B cell (primary cell): ENCODE data around the gene MYOM1. TPM values are rescaled to one million over a fixed set of nuclear protein-coding genes. Genes with fewer than 3 reads are reported as not detected.

Experiments used
- ATAC-seq: fragments of 200-7000 bp; cut with Tn5 transposase; one replicate; pipeline ENCODE4 v1.10.0; 2021; ENCODE audit warnings: low read depth, mild to moderate bottlenecking, moderate number of reproducible peaks, moderate library complexity
- CTCF ChIA-PET: fragments of 350-600 bp; sonication (Branson Sonifier 250); formaldehyde crosslinking; loops from one replicate; lab custom pipeline; 2021; ENCODE audit warnings: antibody characterized with exemption, inconsistent platforms; lab: Charles Lee
- POLR2A ChIA-PET: fragments of 350-600 bp; sonication (Branson Sonifier 250); formaldehyde crosslinking; loops from one replicate; lab custom pipeline; 2021; ENCODE audit warnings: antibody characterized with exemption; lab: Charles Lee
- DNase-seq: peaks from one replicate; pipeline ENCODE4 v3.0.0; 2013
- H2AFZ ChIP-seq: 2 replicates; pipeline ENCODE4 v1.6.1; 2012; ENCODE audit warnings: mild to moderate bottlenecking, low read depth, low read length; ENCODE audit not compliant: insufficient read depth, poor library complexity, severe bottlenecking
- H3K27ac ChIP-seq, 2 donors: 1 replicate in 1 of 2; 2 replicates in 1 of 2; pipeline ENCODE4 v1.5.1; 2012 to 2013; ENCODE audit warnings: low read length in 2 of 2, mild to moderate bottlenecking in 2 of 2, moderate library complexity in 1 of 2
- H3K27me3 ChIP-seq, 4 experiments: fragments of 200-600 bp in 1 of 4; sonication (generic) in 1 of 4; replicated peaks in 1 of 4; 1 replicate in 2 of 4; 2 replicates in 2 of 4; pipeline versions ENCODE4 v1.6.1 to v1.7.0; 2013 to 2016; ENCODE audit warnings: low read length in 3 of 4, mild to moderate bottlenecking in 2 of 4, mixed read lengths in 1 of 4, moderate library complexity in 1 of 4; ENCODE audit not compliant: insufficient read depth in 4 of 4, control insufficient read depth in 3 of 4; ENCODE audit errors: control extremely low read depth in 1 of 4
- H3K36me3 ChIP-seq, 2 experiments: replicated peaks in 1 of 2; 1 replicate in 1 of 2; 2 replicates in 1 of 2; pipeline versions ENCODE4 v1.6.1 to v1.7.1; 2013; ENCODE audit warnings: low read length in 1 of 2; ENCODE audit not compliant: insufficient read depth in 2 of 2, control insufficient read depth in 1 of 2; ENCODE audit errors: control extremely low read depth in 1 of 2, extremely low read depth in 1 of 2
- H3K4me1 ChIP-seq, 2 donors: fragments of 200-600 bp in 1 of 2; sonication (generic) in 1 of 2; 1 replicate in 1 of 2; 2 replicates in 1 of 2; pipeline versions ENCODE4 v1.5.1 to v1.6.1; 2013 to 2017; ENCODE audit warnings: low read length in 2 of 2; ENCODE audit not compliant: control insufficient read depth in 2 of 2, insufficient read depth in 2 of 2
- H3K4me2 ChIP-seq: replicated peaks from 2 replicates; pipeline ENCODE3; 2012; ENCODE audit warnings: mild to moderate bottlenecking, low read depth, low read length; ENCODE audit not compliant: poor library complexity, severe bottlenecking
- H3K4me3 ChIP-seq, 5 experiments: fragments of 200-600 bp in 1 of 5; sonication (generic) in 1 of 5; 1 replicate in 3 of 5; 2 replicates in 2 of 5; pipeline versions ENCODE4 v1.5.1 to v1.7.0; 2011 to 2016; ENCODE audit warnings: low read length in 4 of 5, mild to moderate bottlenecking in 4 of 5, low read depth in 2 of 5, control low read depth in 1 of 5, moderate library complexity in 1 of 5; ENCODE audit not compliant: insufficient read depth in 1 of 5; ENCODE audit errors: control extremely low read depth in 1 of 5, extremely low read depth in 1 of 5
- H3K79me2 ChIP-seq: fragments of 200-600 bp; sonication (generic); one replicate; pipeline ENCODE4 v1.6.0; 2016; ENCODE audit warnings: low read length; ENCODE audit not compliant: control insufficient read depth, insufficient read depth
- H3K9ac ChIP-seq: fragments of 200-600 bp; sonication (generic); 2 replicates; pipeline ENCODE4 v1.6.1; 2017; ENCODE audit warnings: mild to moderate bottlenecking, low read length, moderate library complexity
- H3K9me3 ChIP-seq, 3 donors: one replicate each; pipeline versions ENCODE4 v1.6.1 to v1.7.1; 2013; ENCODE audit warnings: low read length in 2 of 3; ENCODE audit not compliant: control insufficient read depth in 2 of 3, insufficient read depth in 1 of 3; ENCODE audit errors: control extremely low read depth in 1 of 3
- H4K20me1 ChIP-seq: 2 replicates; pipeline ENCODE4 v1.6.0; 2012; ENCODE audit warnings: mild to moderate bottlenecking, low read length; ENCODE audit not compliant: insufficient read depth, control insufficient read depth, poor library complexity, severe bottlenecking
- H3K27ac Mint-ChIP-seq: one replicate; pipeline ENCODE4 v1.8.0; 2021; ENCODE audit warnings: mixed read lengths
- H3K27me3 Mint-ChIP-seq: one replicate; pipeline ENCODE4 v1.8.0; 2021; ENCODE audit warnings: mixed read lengths
- H3K4me1 Mint-ChIP-seq: one replicate; pipeline ENCODE4 v1.8.0; 2021; ENCODE audit warnings: mixed read lengths
- H3K4me3 Mint-ChIP-seq: one replicate; pipeline ENCODE4 v1.8.0; 2021; ENCODE audit warnings: mixed read lengths
- H3K9me3 Mint-ChIP-seq: one replicate; pipeline ENCODE4 v1.8.0; 2022; ENCODE audit warnings: mixed read lengths; ENCODE audit not compliant: insufficient read depth
- CTCF ChIP-seq: fragments of 200-600 bp; IDR thresholded peaks from one replicate; pipeline ENCODE4 v1.8.0; 2022; ENCODE audit warnings: antibody characterized with exemption, mild to moderate bottlenecking
- EZH2 ChIP-seq: IDR thresholded peaks from 2 replicates; pipeline ENCODE4 v1.6.1; 2012; ENCODE audit warnings: borderline replicate concordance, low read depth, mild to moderate bottlenecking, moderate library complexity, low read length; ENCODE audit not compliant: insufficient read depth, poor library complexity, severe bottlenecking
- WGBS: methylation state at CpG from one replicate; pipeline ENCODE4 v1.1.5; 2013; ENCODE audit warnings: missing lambda C conversion rate; ENCODE audit not compliant: insufficient coverage; 5-methylcytosine and 5-hydroxymethylcytosine counted together
- intact Hi-C: fragments of 100-400 bp; cut with micrococcal nuclease; formaldehyde crosslinking; loops from one replicate; pipeline ENCODE4 v1.10.0; 2022
- polyA plus RNA-seq: library from polyadenylated mRNA; depleted of rRNA; stranded (reverse); fragments of >200 nt; gene quantifications from 2 replicates; pipeline ENCODE4 v1.2.3, GENCODE V29; 2012
- total RNA-seq, 2 donors: library from RNA; stranded (reverse); fragments of 120-200 nt in 1 of 2; gene quantifications; 1 replicate in 1 of 2; 2 replicates in 1 of 2; pipeline versions ENCODE4 v1.2.3 to v1.2.4, GENCODE V29; 2013 to 2022

Gene MYOM1
- total and polyA plus RNA-seq, 2 donors (not counting 1 experiment from before 2014, with no cell fraction given), result 1.5 to 12.8 TPM

GRCh38 chr18:3058328-3059191, 161.2 kb downstream of the MYOM1 start:
- intact Hi-C loops, result no loop called here
- no peak overlapping the region for H3K9ac ChIP-seq
- no peaks in the 10 kb centered on the region for H3K9me3 Mint-ChIP-seq
- peaks cover 0 to 3% (median 0%) of the 10 kb centered on the region in 3 donors for H3K9me3 ChIP-seq
- no peak overlapping the region for H3K4me3 ChIP-seq
- no peaks in the 10 kb centered on the region for H3K36me3 ChIP-seq
- H2AFZ ChIP-seq, result peak overlapping the region; percentile 30
- no peaks in the 10 kb centered on the region for H3K27me3 ChIP-seq
- no peak overlapping the region for H3K27ac Mint-ChIP-seq
- DNase-seq, result no peak
- no peak for ATAC-seq
- ChIA-PET CTCF (interaction anchor here (1.6 kb wide), 1 partner anchor 64 kb away, joined by 3 read pairs; no protein-coding TSS in a partner anchor), POLR2A (interaction anchor here (0.6 kb wide), 1 partner anchor 67 kb away, joined by 7 read pairs; no protein-coding TSS in a partner anchor)
- H3K4me2 ChIP-seq, result no peak overlapping the region
- peaks cover 12% of the 10 kb centered on the region for H3K27me3 Mint-ChIP-seq
- TF ChIP-seq CTCF (no peak), EZH2 (no peak)
- no peak overlapping the region for H3K4me3 Mint-ChIP-seq
- no peaks in the 10 kb centered on the region for H3K79me2 ChIP-seq
- H4K20me1 ChIP-seq, result no peaks in the 10 kb centered on the region
- H3K27ac ChIP-seq, result no peak overlapping the region
- H3K4me1 Mint-ChIP-seq, result peaks cover 35% of the 10 kb centered on the region
- peaks cover 23 to 27% of the 10 kb centered on the region in 2 donors for H3K4me1 ChIP-seq
- 81% methylated on average over 2 of the region's 6 CpGs for WGBS

- no peaks in the 10 kb centered on the region for H3K79me2 ChIP-seq
- H3K27ac ChIP-seq, result no peak overlapping the region
- H3K9me3 Mint-ChIP-seq, result no peaks in the 10 kb centered on the region
- H3K4me1 Mint-ChIP-seq, result peaks cover 30% of the 10 kb centered on the region
- no peak overlapping the region for H3K4me3 ChIP-seq
- POLR2A ChIA-PET, result no interaction called here
- DNase-seq, result no peak
- no peak overlapping the region for H2AFZ ChIP-seq
- WGBS, result 98% methylated on average over 4 of the region's 4 CpGs
- no peaks in the 10 kb centered on the region for H3K27me3 ChIP-seq
- no peak for ATAC-seq
- H4K20me1 ChIP-seq, result no peaks in the 10 kb centered on the region
- H3K36me3 ChIP-seq, result no peaks in the 10 kb centered on the region
- H3K27me3 Mint-ChIP-seq, result peaks cover 18% of the 10 kb centered on the region
- no peak overlapping the region for H3K4me2 ChIP-seq
- peaks cover 0 to 3% (median 0%) of the 10 kb centered on the region in 3 donors for H3K9me3 ChIP-seq
- H3K4me1 ChIP-seq, result peaks cover 19 to 27% of the 10 kb centered on the region in 2 donors
- H3K27ac Mint-ChIP-seq, result no peak overlapping the region
- intact Hi-C loops, result loop anchor here (2.0 kb wide), 1 partner anchor 71 kb away; no protein-coding TSS in a partner anchor
- CTCF ChIA-PET, result interaction anchor here (1.6 kb wide), 1 partner anchor 63 kb away, joined by 3 read pairs; no protein-coding TSS in a partner anchor
- TF ChIP-seq EZH2, result no peak
- TF ChIP-seq CTCF, result no peak
- no peak overlapping the region for H3K9ac ChIP-seq
- H3K4me3 Mint-ChIP-seq, result no peak overlapping the region
Observed at GRCh38 chr18:3057526-3057925, 162.2 kb downstream of the MYOM1 start.
